ENCODE results near the gene COL15A1. TPM values are rescaled to one million over a fixed set of nuclear protein-coding genes. Genes with fewer than 3 reads are reported as not detected.

COL15A1 gene
- total and polyA plus RNA-seq, 2 of the 8 experiments (the other 6 are each of a cell fraction or from before 2014, with no cell fraction given): 0.12 to 0.15 TPM

- TF ChIP-seq CHD7 (IDR thresholded peaks at IDR 0.05; ENCODE audit: insufficient replicate concordance, low read length) (no peak), E2F6 (IDR thresholded peaks at IDR 0.05) (no peak), CHD2 (IDR thresholded peaks at IDR 0.05; ENCODE audit: low read length) (no peak), CHD1 (IDR thresholded peaks at IDR 0.05; ENCODE audit: low read depth, low read length) (no peak), YY1 (IDR thresholded peaks at IDR 0.05; ENCODE audit: low read depth, low read length) (no peak), JUND (IDR thresholded peaks at IDR 0.05; ENCODE audit: low read length) (no peak), JUN (IDR thresholded peaks at IDR 0.05; ENCODE audit: low read depth, low read length) (no peak), KDM4A (IDR thresholded peaks at IDR 0.05; ENCODE audit: low read depth, low read length, severe bottlenecking) (no peak), RNF2 (IDR thresholded peaks at IDR 0.05; ENCODE audit: borderline replicate concordance, low read depth, low read length, missing control alignments, poor library complexity, severe bottlenecking) (no peak)
Measured at GRCh38 chr9:98931600-98932389, 11.9 kb upstream of the COL15A1 start (continued).

Data from H1 (cell line).